Measurements from ENCODE around the gene DPP3. TPM values are rescaled to one million over a fixed set of nuclear protein-coding genes. Genes with fewer than 3 reads are reported as not detected.

The DPP3 gene
- total and polyA plus RNA-seq, 2 donors (not counting 1 experiment from before 2014, with no cell fraction given) = 33.6 to 39.6 TPM

GRCh38 chr11:66529069-66529468 lies 48.8 kb downstream of the DPP3 start:
- Histone ChIP-seq H3K79me2 (ENCODE audit: control insufficient read depth, insufficient read depth, low read length) (no peaks in the 10 kb centered on the region), H4K20me1 (ENCODE audit: control insufficient read depth, extremely low read depth, insufficient read depth, low read length) (no peaks in the 10 kb centered on the region)

DNA sequence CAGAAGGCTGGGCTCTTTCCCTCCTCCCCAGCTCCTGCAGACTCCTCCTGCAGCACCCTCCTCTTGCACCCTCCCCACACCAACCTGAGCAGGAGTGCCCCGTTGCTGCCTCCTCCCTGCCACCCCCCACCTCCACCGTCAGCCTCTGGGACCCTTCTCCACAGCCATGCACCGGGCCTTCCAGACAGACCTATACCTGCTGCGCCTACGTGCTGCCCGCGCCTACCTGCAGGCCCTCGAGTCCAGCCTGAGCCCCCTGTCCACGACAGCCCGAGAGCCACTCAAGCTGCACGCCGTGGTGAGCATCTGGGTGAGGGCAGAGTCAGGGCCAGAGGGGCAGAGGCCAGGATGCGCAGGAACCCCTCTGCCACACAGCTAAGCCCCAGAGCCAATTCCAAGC lies 49.4 kb downstream of the DPP3 start:
- no peaks in the 10 kb centered on the region for H3K4me1 ChIP-seq (ENCODE audit: control insufficient read depth, extremely low read depth, insufficient read depth, low read length)
- no peak for DNase-seq (ENCODE audit: low read depth in 2 of 2)
- H3K27me3 ChIP-seq (ENCODE audit: control insufficient read depth, insufficient read depth, low read length) = no peaks in the 10 kb centered on the region
- H3K9ac ChIP-seq (ENCODE audit: insufficient read depth, low read length) = no peak overlapping the region
- H3K36me3 ChIP-seq (ENCODE audit: control insufficient read depth, insufficient read depth, low read length) = no peaks in the 10 kb centered on the region
- H3K9me3 ChIP-seq (ENCODE audit: control insufficient read depth, insufficient read depth, low read depth, low read length) = no peaks in the 10 kb centered on the region
- H3K4me3 ChIP-seq (replicated peaks in 1 of 4; ENCODE audit: control extremely low read depth in 1 of 4, insufficient read depth in 1 of 4, low read depth in 3 of 4, low read length in 4 of 4) = no peak overlapping the region
- no peak overlapping the region for H3K27ac ChIP-seq (ENCODE audit: insufficient read depth, low read length)
- H2AFZ ChIP-seq (ENCODE audit: low read length) = no peak overlapping the region
- H4K20me1 ChIP-seq (ENCODE audit: control insufficient read depth, extremely low read depth, insufficient read depth, low read length) = no peaks in the 10 kb centered on the region
- no peaks in the 10 kb centered on the region for H3K79me2 ChIP-seq (ENCODE audit: control insufficient read depth, insufficient read depth, low read length)
- TF ChIP-seq, protein P1, sequence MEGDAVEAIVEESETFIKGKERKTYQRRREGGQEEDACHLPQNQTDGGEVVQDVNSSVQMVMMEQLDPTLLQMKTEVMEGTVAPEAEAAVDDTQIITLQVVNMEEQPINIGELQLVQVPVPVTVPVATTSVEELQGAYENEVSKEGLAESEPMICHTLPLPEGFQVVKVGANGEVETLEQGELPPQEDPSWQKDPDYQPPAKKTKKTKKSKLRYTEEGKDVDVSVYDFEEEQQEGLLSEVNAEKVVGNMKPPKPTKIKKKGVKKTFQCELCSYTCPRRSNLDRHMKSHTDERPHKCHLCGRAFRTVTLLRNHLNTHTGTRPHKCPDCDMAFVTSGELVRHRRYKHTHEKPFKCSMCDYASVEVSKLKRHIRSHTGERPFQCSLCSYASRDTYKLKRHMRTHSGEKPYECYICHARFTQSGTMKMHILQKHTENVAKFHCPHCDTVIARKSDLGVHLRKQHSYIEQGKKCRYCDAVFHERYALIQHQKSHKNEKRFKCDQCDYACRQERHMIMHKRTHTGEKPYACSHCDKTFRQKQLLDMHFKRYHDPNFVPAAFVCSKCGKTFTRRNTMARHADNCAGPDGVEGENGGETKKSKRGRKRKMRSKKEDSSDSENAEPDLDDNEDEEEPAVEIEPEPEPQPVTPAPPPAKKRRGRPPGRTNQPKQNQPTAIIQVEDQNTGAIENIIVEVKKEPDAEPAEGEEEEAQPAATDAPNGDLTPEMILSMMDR (conservative IDR thresholded peaks at IDR 0.05 in 1 of 2, IDR thresholded peaks at IDR 0.05 in 1 of 2; ENCODE audit: low read depth in 1 of 2, low read length in 2 of 2) = no peak
- TF ChIP-seq EZH2 (IDR thresholded peaks at IDR 0.05; ENCODE audit: low read length, missing control alignments) = no peak
- H3K4me2 ChIP-seq (ENCODE audit: extremely low read depth, insufficient read depth, low read length) = no peak overlapping the region

More at GRCh38 chr11:66529069-66529468, 48.8 kb downstream of the DPP3 start:
- Histone ChIP-seq H3K9ac (ENCODE audit: insufficient read depth, low read length) (no peak overlapping the region), H3K36me3 (ENCODE audit: control insufficient read depth, insufficient read depth, low read length) (no peaks in the 10 kb centered on the region), H3K27ac (ENCODE audit: insufficient read depth, low read length) (no peak overlapping the region), H3K4me2 (ENCODE audit: extremely low read depth, insufficient read depth, low read length) (no peak overlapping the region), H3K27me3 (ENCODE audit: control insufficient read depth, insufficient read depth, low read length) (no peaks in the 10 kb centered on the region), H3K4me3 (replicated peaks in 1 of 4; ENCODE audit: control extremely low read depth in 1 of 4, insufficient read depth in 1 of 4, low read depth in 3 of 4, low read length in 4 of 4) (no peak overlapping the region), H3K9me3 (ENCODE audit: control insufficient read depth, insufficient read depth, low read depth, low read length) (no peaks in the 10 kb centered on the region), H3K4me1 (ENCODE audit: control insufficient read depth, extremely low read depth, insufficient read depth, low read length) (no peaks in the 10 kb centered on the region), H2AFZ (ENCODE audit: low read length) (no peak overlapping the region)
- no peak for TF ChIP-seq EZH2 (IDR thresholded peaks at IDR 0.05; ENCODE audit: low read length, missing control alignments)
- TF ChIP-seq, protein P1 (conservative IDR thresholded peaks at IDR 0.05 in 1 of 2, IDR thresholded peaks at IDR 0.05 in 1 of 2; ENCODE audit: low read depth in 1 of 2, low read length in 2 of 2) = no peak
- no peak for DNase-seq (ENCODE audit: low read depth in 2 of 2)

- Histone ChIP-seq H3K4me3 (replicated peaks in 1 of 4; ENCODE audit: control extremely low read depth in 1 of 4, insufficient read depth in 1 of 4, low read depth in 3 of 4, low read length in 4 of 4) (no peak overlapping the region), H3K79me2 (ENCODE audit: control insufficient read depth, insufficient read depth, low read length) (no peaks in the 10 kb centered on the region), H2AFZ (ENCODE audit: low read length) (no peak overlapping the region), H3K36me3 (ENCODE audit: control insufficient read depth, insufficient read depth, low read length) (no peaks in the 10 kb centered on the region), H4K20me1 (ENCODE audit: control insufficient read depth, extremely low read depth, insufficient read depth, low read length) (no peaks in the 10 kb centered on the region), H3K9ac (ENCODE audit: insufficient read depth, low read length) (no peak overlapping the region), H3K9me3 (ENCODE audit: control insufficient read depth, insufficient read depth, low read depth, low read length) (no peaks in the 10 kb centered on the region), H3K27ac (ENCODE audit: insufficient read depth, low read length) (no peak overlapping the region), H3K4me1 (ENCODE audit: control insufficient read depth, extremely low read depth, insufficient read depth, low read length) (no peaks in the 10 kb centered on the region), H3K4me2 (ENCODE audit: extremely low read depth, insufficient read depth, low read length) (no peak overlapping the region), H3K27me3 (ENCODE audit: control insufficient read depth, insufficient read depth, low read length) (no peaks in the 10 kb centered on the region)
- DNase-seq (ENCODE audit: low read depth in 2 of 2) = no peak
- TF ChIP-seq EZH2 (IDR thresholded peaks at IDR 0.05; ENCODE audit: low read length, missing control alignments) = no peak
- TF ChIP-seq, protein P1 (conservative IDR thresholded peaks at IDR 0.05 in 1 of 2, IDR thresholded peaks at IDR 0.05 in 1 of 2; ENCODE audit: low read depth in 1 of 2, low read length in 2 of 2) = no peak
Observed at GRCh38 chr11:66530927-66531709, 50.9 kb downstream of the DPP3 start.

Measured in fibroblast of lung (primary cell).